SK-N-MC (cell line): Measurements from ENCODE around the gene MIF4GD.
A peak's percentile ranks its signal among the peaks of the same experiment; 100 is the strongest.

Source experiments
- DNase-seq: peaks from one replicate; pipeline ENCODE4 v3.0.0-alpha.2; 2011; ENCODE audit warnings: low read depth, low spot score
- H3K27ac ChIP-seq: fragments of 200-600 bp; sonication (generic); 2 replicates; pipeline ENCODE4 v1.5.1; 2016; ENCODE audit warnings: mixed run types
- H3K36me3 ChIP-seq: fragments of 200-600 bp; sonication (generic); 2 replicates; pipeline ENCODE4 v1.6.1; 2017; ENCODE audit warnings: antibody characterized with exemption, low read length, mixed read lengths; ENCODE audit not compliant: insufficient read depth
- H3K4me3 ChIP-seq: fragments of 200-600 bp; sonication (generic); 2 replicates; pipeline ENCODE4 v1.5.1; 2016
- H3K9ac ChIP-seq: fragments of 200-600 bp; sonication (generic); 2 replicates; pipeline ENCODE4 v1.8.0; 2017; ENCODE audit warnings: mixed run types, mixed read lengths; ENCODE audit not compliant: insufficient read length
- H3K9me3 ChIP-seq: fragments of 200-600 bp; sonication (generic); 2 replicates; pipeline ENCODE4 v1.6.1; 2017; ENCODE audit warnings: low read depth, mild to moderate bottlenecking, antibody characterized with exemption, low read length, moderate library complexity, mixed read lengths
- EZH2 ChIP-seq: fragments of 200-600 bp; sonication (generic); IDR thresholded peaks from one replicate; pipeline ENCODE4 v1.6.1; 2017; ENCODE audit warnings: antibody characterized with exemption
- FOXP2 ChIP-seq: optimal IDR thresholded peaks from 2 replicates; pipeline ENCODE3; 2011; ENCODE audit warnings: mild to moderate bottlenecking, moderate library complexity; ENCODE audit not compliant: insufficient read depth; ENCODE audit errors: extremely low read length, control extremely low read depth
- POLR2AphosphoS5 ChIP-seq: IDR thresholded peaks from 2 replicates; pipeline ENCODE4 v1.6.1; 2012; ENCODE audit warnings: mild to moderate bottlenecking, low read depth, low read length, borderline replicate concordance

MIF4GD gene

GRCh38 chr17:75252039-75252816 lies 18.8 kb downstream of the MIF4GD start:
- Histone ChIP-seq H3K36me3 (no peaks in the 10 kb centered on the region), H3K4me3 (no peak overlapping the region), H3K27ac (no peak overlapping the region), H3K9ac (no peak overlapping the region), H3K9me3 (no peaks in the 10 kb centered on the region)
- DNase-seq = no peak
- no peak for TF ChIP-seq FOXP2
- TF ChIP-seq EZH2 = no peak
- TF ChIP-seq POLR2AphosphoS5 = no peak

DNA sequence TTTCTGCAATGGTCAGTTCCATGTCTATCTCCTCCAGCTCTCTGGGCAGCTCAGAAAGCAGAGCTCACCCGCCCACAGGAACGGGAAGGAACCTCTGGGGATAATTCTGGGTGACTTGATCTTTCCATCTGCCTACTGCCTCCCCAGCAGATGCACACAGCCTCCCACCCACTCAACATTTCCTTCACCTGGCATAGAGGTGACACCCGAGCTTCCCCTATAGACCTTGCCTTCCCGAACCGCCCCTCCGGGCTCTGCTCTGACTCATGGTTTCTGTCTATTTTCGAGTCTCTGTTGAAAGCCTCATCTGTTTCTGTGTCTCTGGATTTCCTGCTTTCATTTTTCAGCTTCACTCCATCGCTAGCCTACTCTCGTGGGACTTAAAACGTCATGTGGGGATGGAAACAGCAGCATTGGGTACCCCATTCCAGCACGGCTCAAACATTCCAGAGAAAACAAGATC lies 21.0 kb downstream of the MIF4GD start:
- Histone ChIP-seq H3K27ac (no peak overlapping the region), H3K4me3 (no peak overlapping the region), H3K9me3 (no peaks in the 10 kb centered on the region), H3K9ac (no peak overlapping the region), H3K36me3 (peaks cover 15% of the 10 kb centered on the region; the same call in 1 of the 2 replicates)
- no peak for TF ChIP-seq FOXP2
- TF ChIP-seq POLR2AphosphoS5 = no peak
- TF ChIP-seq EZH2 = no peak
- DNase-seq = no peak

- DNase-seq = no peak
- no peaks in the 10 kb centered on the region for H3K9me3 ChIP-seq
- TF ChIP-seq FOXP2 = no peak
- no peak for TF ChIP-seq EZH2
- TF ChIP-seq POLR2AphosphoS5 = no peak
- peaks cover 17% of the 10 kb centered on the region; the same call in 1 of the 2 replicates for H3K36me3 ChIP-seq
- H3K9ac ChIP-seq = no peak overlapping the region
- H3K4me3 ChIP-seq = no peak overlapping the region
- H3K27ac ChIP-seq = peak overlapping the region; percentile 46; the same call in 1 of the 2 replicates
Observed at GRCh38 chr17:75249564-75249963, 21.5 kb downstream of the MIF4GD start.

- DNase-seq = no peak
- Histone ChIP-seq H3K36me3 (peaks cover 44% of the 10 kb centered on the region; the same call in 1 of the 2 replicates), H3K4me3 (no peak overlapping the region), H3K9ac (no peak overlapping the region), H3K9me3 (no peaks in the 10 kb centered on the region), H3K27ac (no peak overlapping the region)
- no peak for TF ChIP-seq FOXP2
- TF ChIP-seq POLR2AphosphoS5 = no peak
- TF ChIP-seq EZH2 = no peak
Observed at GRCh38 chr17:75246404-75246803, 24.6 kb downstream of the MIF4GD start.

DNA sequence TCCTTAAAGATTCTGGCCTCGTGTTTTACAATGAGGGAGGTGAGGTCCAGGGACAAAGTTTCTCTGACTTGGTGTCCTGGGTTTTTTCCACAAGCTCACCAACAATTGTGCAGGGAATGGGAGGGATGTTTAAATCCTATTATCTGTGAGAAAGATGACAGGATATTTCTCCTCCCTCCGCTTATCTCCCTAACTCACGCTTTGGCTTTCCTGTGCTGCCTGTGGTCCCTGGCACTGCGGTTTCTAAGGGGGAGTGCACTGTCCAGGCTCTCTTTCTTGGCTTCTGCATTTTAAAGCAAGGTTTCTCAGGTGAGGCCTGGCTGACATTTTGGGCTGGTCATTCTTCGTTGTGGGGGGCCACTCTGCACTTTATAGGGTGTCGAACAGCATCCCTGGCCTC lies 26.0 kb downstream of the MIF4GD start:
- Histone ChIP-seq H3K36me3 (peaks cover 57% of the 10 kb centered on the region; the same call in 1 of the 2 replicates), H3K4me3 (no peak overlapping the region), H3K27ac (no peak overlapping the region), H3K9me3 (no peaks in the 10 kb centered on the region), H3K9ac (no peak overlapping the region)
- DNase-seq = no peak
- TF ChIP-seq FOXP2 = no peak
- TF ChIP-seq EZH2 = no peak
- TF ChIP-seq POLR2AphosphoS5 = no peak

DNA sequence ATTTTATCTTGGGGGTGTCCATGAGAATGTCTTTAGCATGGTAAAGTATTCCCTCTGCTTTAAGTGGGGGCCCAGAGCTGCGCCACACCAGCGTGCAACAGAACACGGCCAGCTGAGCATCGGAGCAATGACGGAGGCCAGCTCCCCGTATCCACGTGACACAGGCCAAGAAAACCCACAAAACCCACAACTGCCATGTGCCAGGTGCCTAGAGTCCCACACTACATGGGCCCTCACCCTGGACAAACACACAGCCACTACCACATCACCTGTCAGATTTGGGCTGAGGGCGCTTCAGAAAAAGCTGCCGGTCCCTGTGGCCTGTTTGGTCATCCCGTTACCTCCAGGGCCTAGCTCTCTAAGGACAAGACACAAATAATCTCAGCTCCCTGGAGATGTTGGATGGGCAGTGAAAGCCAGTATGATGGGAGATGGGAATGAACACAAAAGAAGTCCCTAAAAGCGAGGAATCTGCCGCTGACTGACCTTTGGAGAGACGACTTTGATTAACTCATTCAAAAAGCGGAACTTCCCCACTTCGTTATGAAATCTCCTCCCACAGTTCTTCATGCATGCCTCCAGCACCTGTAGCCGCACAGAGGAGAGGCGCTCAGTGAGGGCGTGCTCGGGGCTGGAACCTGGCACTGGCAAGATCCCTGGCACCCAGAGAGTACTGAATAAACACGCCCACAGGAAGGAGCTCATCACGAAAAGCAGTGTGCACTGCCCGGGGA lies 26.7 kb downstream of the MIF4GD start:
- peaks cover 57% of the 10 kb centered on the region; the same call in 1 of the 2 replicates for H3K36me3 ChIP-seq
- no peak for DNase-seq
- no peak overlapping the region for H3K27ac ChIP-seq
- TF ChIP-seq FOXP2 (no peak), EZH2 (no peak), POLR2AphosphoS5 (no peak)
- H3K9me3 ChIP-seq = no peaks in the 10 kb centered on the region
- no peak overlapping the region for H3K9ac ChIP-seq
- H3K4me3 ChIP-seq = no peak overlapping the region

- Histone ChIP-seq H3K36me3 (peaks cover 74% of the 10 kb centered on the region), H3K9me3 (no peaks in the 10 kb centered on the region), H3K9ac (no peak overlapping the region), H3K27ac (no peak overlapping the region), H3K4me3 (no peak overlapping the region)
- TF ChIP-seq FOXP2 = no peak
- no peak for TF ChIP-seq EZH2
- TF ChIP-seq POLR2AphosphoS5 = no peak
- no peak for DNase-seq
Observed at GRCh38 chr17:75242461-75243042, 28.5 kb downstream of the MIF4GD start.

DNA sequence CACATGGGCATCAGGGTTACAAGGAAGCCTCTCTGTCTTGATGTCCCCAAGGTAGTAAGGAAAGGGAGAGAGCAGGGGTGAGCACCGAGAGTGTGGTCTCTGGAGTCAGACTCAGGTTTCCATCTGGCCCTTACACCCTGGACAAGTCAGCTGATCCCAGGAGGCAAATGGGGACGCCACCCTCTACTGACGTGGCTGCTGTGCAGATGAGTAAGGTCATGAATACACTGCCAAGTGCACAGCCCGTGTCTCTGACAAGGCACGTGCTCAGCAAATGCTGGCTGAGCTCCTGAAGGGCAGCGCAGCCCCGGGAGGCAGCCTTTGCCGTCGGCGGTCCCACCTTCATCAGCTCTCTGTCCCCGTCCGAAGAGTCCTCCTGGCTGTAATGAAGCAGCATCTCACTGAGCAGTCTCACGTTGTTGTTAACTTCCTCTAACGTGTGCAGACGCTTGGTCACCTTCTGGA lies 29.0 kb downstream of the MIF4GD start:
- no peak for TF ChIP-seq FOXP2
- TF ChIP-seq EZH2 = no peak
- no peak for TF ChIP-seq POLR2AphosphoS5
- Histone ChIP-seq H3K9me3 (no peaks in the 10 kb centered on the region), H3K36me3 (peaks cover 79% of the 10 kb centered on the region), H3K27ac (no peak overlapping the region), H3K9ac (no peak overlapping the region), H3K4me3 (no peak overlapping the region)
- no peak for DNase-seq
